HepG2 (cell line): ENCODE data around the gene ANXA9. TPM values are rescaled to one million over a fixed set of nuclear protein-coding genes. Genes with fewer than 3 reads are reported as not detected.

ENCODE experiments used
- CC2D1A ChIP-seq: sonication (generic); formaldehyde crosslinking; IDR thresholded peaks from 2 replicates; pipeline ENCODE4 v1.8.1; 2023; ENCODE audit warnings: mild to moderate bottlenecking, missing genetic modification reagents
- CHCHD3 ChIP-seq: sonication (generic); formaldehyde crosslinking; IDR thresholded peaks from 2 replicates; pipeline ENCODE4 v1.8.0; 2022; ENCODE audit warnings: mild to moderate bottlenecking, missing genetic modification reagents, moderate library complexity
- KDM2A ChIP-seq: sonication (generic); formaldehyde crosslinking; IDR thresholded peaks from 2 replicates; pipeline ENCODE4 v1.4.0; 2020; ENCODE audit warnings: low read depth, missing genetic modification reagents, borderline replicate concordance
- MBD4 ChIP-seq: IDR thresholded peaks from 2 replicates; pipeline ENCODE4 v1.6.1; 2012; ENCODE audit warnings: low read length, inconsistent platforms, borderline replicate concordance
- MTA1 ChIP-seq: sonication (generic); formaldehyde crosslinking; IDR thresholded peaks from 2 replicates; pipeline ENCODE4 v1.4.0; 2020; ENCODE audit warnings: missing genetic modification reagents, mild to moderate bottlenecking, borderline replicate concordance
- PAF1 ChIP-seq: IDR thresholded peaks from 2 replicates; pipeline ENCODE4 v1.6.1; 2016; ENCODE audit warnings: missing genetic modification reagents, missing compliant biosample characterization
- SKIL ChIP-seq: sonication (generic); formaldehyde crosslinking; IDR thresholded peaks from 2 replicates; pipeline ENCODE4 v1.8.0; 2022; ENCODE audit warnings: missing genetic modification reagents, mild to moderate bottlenecking, moderate library complexity, borderline replicate concordance
- ZNF292 ChIP-seq: sonication (generic); formaldehyde crosslinking; IDR thresholded peaks from 2 replicates; pipeline ENCODE4 v1.8.1; 2022; ENCODE audit warnings: mild to moderate bottlenecking, low read depth, missing genetic modification reagents, borderline replicate concordance
- ZNF432 ChIP-seq: sonication (generic); formaldehyde crosslinking; IDR thresholded peaks from 2 replicates; pipeline ENCODE4 v1.5.0; 2020; ENCODE audit warnings: missing genetic modification reagents, mild to moderate bottlenecking, borderline replicate concordance
- ZNF800 ChIP-seq: sonication (generic); formaldehyde crosslinking; IDR thresholded peaks from 2 replicates; pipeline ENCODE4 v1.4.0; 2020; ENCODE audit warnings: missing genetic modification reagents
- polyA plus RNA-seq, 8 experiments: library from polyadenylated mRNA; depleted of rRNA in 3 of 8; stranded (reverse) in 7 of 8; unstranded in 1 of 8; fragments of >200 nt; fragmentation: Illumina TruSeq in 4 of 8; extraction: Trizol in 4 of 8; gene quantifications; 2 replicates each; pipeline versions ENCODE4 v1.2.1 to v1.2.3, GENCODE V29; 2011 to 2016; ENCODE audit warnings: low read depth in 4 of 8, missing spikeins in 1 of 8, mixed read lengths in 1 of 8; ENCODE audit not compliant: insufficient read depth in 1 of 8
- total RNA-seq, 5 experiments: library from RNA; depleted of rRNA; stranded (reverse); fragments of >200 nt; fragmentation: Illumina TruSeq; extraction: Trizol; gene quantifications; 2 replicates each; pipeline ENCODE4 v1.2.3, GENCODE V29; 2016; ENCODE audit warnings: low read depth in 1 of 5

Gene ANXA9
- total and polyA plus RNA-seq, 2 of the 13 experiments (the other 11 are each of a cell fraction or from before 2014, with no cell fraction given): 13.3 to 23.9 TPM

GRCh38 chr1:150963321-150964163 lies 18.6 kb upstream of the ANXA9 start (continued):
- TF ChIP-seq SKIL (CRISPR knock-in tag) (no peak), PAF1 (CRISPR knock-in tag) (no peak), ZNF800 (CRISPR knock-in tag) (no peak), KDM2A (CRISPR knock-in tag) (0 out of 2 replicates have a peak, but pooled peaks have one; percentile 30), MBD4 (0 out of 2 replicates have a peak, but pooled peaks have one; percentile 49), MTA1 (CRISPR knock-in tag) (no peak), CC2D1A (CRISPR knock-in tag) (no peak), CHCHD3 (no peak), ZNF432 (CRISPR knock-in tag) (no peak), ZNF292 (CRISPR knock-in tag) (no peak)
